Left ventricle myocardium inferior (tissue), 1 donor: Measurements from ENCODE around the gene TMEM181. TPM values are rescaled to one million over a fixed set of nuclear protein-coding genes. Genes with fewer than 3 reads are reported as not detected.
A peak's percentile ranks its signal among the peaks of the same experiment; 100 is the strongest.
"Not testable (repeated sequence)": the region's sequence is repeated elsewhere in the genome, so short reads cannot be mapped to it uniquely, and the experiment has no call there.

ENCODE experiments used
- DNase-seq: peaks from one replicate; pipeline ENCODE4 v3.0.0-alpha.2; 2020
- H3K27ac ChIP-seq: fragments of 200-600 bp; replicated peaks from 2 replicates; pipeline ENCODE4 v1.8.0; 2021
- H3K27me3 ChIP-seq: fragments of 200-600 bp; 2 replicates; pipeline ENCODE4 v1.8.0; 2021; ENCODE audit warnings: low read depth
- H3K36me3 ChIP-seq: fragments of 200-600 bp; 2 replicates; pipeline ENCODE4 v1.8.0; 2021
- H3K4me1 ChIP-seq: fragments of 200-600 bp; 2 replicates; pipeline ENCODE4 v1.8.0; 2021
- H3K4me3 ChIP-seq: fragments of 200-600 bp; 2 replicates; pipeline ENCODE4 v1.8.0; 2021; ENCODE audit warnings: mild to moderate bottlenecking, moderate library complexity
- H3K9me3 ChIP-seq: fragments of 200-600 bp; replicated peaks from 2 replicates; pipeline ENCODE4 v1.8.0; 2021
- intact Hi-C: fragments of 100-400 bp; cut with micrococcal nuclease; formaldehyde crosslinking; loops from one replicate; pipeline ENCODE4 v1.11.0; 2022
- total RNA-seq: library from RNA; stranded (reverse); fragmentation: NEBNext Ultra II Directional; extraction: Animal tissue kit (Norgen Biotek cat#: 25700); gene quantifications from one replicate; pipeline ENCODE4 v1.2.1, GENCODE V29; 2021
- TF ChIP-seq, protein P1 (sequence below): fragments of 200-600 bp; IDR thresholded peaks from 2 replicates; pipeline ENCODE4 v1.8.0; 2021; ENCODE audit warnings: antibody characterized with exemption, mild to moderate bottlenecking, borderline replicate concordance
- donor health status: DM: no; HTN: yes; CAD: no; lungs with severe emphysema.

The TMEM181 gene
- total RNA-seq, 1 donor from 2014 or later: 8.8 TPM

DNA sequence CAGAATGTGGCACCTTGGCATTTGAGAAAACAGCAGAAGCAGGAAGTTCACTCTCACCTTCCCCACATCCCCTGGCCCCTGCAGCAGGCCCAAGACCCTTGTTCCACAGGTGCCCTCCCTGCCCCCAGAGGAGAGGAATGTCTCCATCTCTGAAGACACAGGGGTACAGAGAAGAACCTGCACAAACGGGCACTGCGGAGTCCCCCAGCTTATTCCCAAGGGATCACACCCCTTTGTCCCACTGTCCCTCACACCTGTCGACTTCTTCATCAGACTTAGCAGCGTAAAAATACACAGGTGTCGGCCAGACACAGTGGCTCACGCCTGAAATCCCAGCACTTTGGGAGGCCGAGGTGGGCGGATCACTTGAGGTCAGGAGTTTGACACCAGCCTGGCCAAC is 42.9 kb upstream of the TMEM181 start:
- TF ChIP-seq, protein P1, sequence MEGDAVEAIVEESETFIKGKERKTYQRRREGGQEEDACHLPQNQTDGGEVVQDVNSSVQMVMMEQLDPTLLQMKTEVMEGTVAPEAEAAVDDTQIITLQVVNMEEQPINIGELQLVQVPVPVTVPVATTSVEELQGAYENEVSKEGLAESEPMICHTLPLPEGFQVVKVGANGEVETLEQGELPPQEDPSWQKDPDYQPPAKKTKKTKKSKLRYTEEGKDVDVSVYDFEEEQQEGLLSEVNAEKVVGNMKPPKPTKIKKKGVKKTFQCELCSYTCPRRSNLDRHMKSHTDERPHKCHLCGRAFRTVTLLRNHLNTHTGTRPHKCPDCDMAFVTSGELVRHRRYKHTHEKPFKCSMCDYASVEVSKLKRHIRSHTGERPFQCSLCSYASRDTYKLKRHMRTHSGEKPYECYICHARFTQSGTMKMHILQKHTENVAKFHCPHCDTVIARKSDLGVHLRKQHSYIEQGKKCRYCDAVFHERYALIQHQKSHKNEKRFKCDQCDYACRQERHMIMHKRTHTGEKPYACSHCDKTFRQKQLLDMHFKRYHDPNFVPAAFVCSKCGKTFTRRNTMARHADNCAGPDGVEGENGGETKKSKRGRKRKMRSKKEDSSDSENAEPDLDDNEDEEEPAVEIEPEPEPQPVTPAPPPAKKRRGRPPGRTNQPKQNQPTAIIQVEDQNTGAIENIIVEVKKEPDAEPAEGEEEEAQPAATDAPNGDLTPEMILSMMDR: no peak
- no peak for DNase-seq
- intact Hi-C loops: loop anchor here (10.0 kb wide), 1 partner anchor 88 kb away; no protein-coding TSS in a partner anchor
- Histone ChIP-seq H3K27me3 (peaks cover 64% of the 10 kb centered on the region), H3K36me3 (no peaks in the 10 kb centered on the region), H3K4me3 (no peak overlapping the region), H3K9me3 (no peaks in the 10 kb centered on the region), H3K27ac (no peak overlapping the region), H3K4me1 (peaks cover 12% of the 10 kb centered on the region)

DNA sequence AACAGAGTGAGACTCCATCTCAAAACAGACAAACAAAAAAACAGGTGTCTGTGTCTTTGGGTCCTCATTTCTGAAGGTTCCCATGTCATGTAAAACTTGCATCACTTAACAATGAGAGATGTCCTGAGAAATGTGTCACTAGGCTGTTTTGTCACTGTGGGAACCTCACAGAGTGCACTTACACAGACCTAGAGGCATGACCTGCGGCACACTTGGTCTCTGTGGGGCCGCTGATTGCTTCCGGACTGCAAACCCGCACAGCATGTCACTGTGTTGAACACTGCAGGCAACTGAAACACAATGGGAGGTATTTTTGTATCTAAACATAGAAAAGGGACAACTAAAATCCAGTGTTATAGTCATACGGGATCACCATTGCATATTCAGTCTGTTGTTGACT is 42.3 kb upstream of the TMEM181 start:
- TF ChIP-seq, protein P1: no peak
- no peak overlapping the region for H3K27ac ChIP-seq
- no peak for DNase-seq
- H3K4me1 ChIP-seq: peaks cover 12% of the 10 kb centered on the region
- peaks cover 65% of the 10 kb centered on the region for H3K27me3 ChIP-seq
- no peak overlapping the region for H3K4me3 ChIP-seq
- H3K9me3 ChIP-seq: no peaks in the 10 kb centered on the region
- H3K36me3 ChIP-seq: no peaks in the 10 kb centered on the region
- intact Hi-C loops: loop anchor here (10.0 kb wide), 1 partner anchor 87 kb away; no protein-coding TSS in a partner anchor

DNA sequence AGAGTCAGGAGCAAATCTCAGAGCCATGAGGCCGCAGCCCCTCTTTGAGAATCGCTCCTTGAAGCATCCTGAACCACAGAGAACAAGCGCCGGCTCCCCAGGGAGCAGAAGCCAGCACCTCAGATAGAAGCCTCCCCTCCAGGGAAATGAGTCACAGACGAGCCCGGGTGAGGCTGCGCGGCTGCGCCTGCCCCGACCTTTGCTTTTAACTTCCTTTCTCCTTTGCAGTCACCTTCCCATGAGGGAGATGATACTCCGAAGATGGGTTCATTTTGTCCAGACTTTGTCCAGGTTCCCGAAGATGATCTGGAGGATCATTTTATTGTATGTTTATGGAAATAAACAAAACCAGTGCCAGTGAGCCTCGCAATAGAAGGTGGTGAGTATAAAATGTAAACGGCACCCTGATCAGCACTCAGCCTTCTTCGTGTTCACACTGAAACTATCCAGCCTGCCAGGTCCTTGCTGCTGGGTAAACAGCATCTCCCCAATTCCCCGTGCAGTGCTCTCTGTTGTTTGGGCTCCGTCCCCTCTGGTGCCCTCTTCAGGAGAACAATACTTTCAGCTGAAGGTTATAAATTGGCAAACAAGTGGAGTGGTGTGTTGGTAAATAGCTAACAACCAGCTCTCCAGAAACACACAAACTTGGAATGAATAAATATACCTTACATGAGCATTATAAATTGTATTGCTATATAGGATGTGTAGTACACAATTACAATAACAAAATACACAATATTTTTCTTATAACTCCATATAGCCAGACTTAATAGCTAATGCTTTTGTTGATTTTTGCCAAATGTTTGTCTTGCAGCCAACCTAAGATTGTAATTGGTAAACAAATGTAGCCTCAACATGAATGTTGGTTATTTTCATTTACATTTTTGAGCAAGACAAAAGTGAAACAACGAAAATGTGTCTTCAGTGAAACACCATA is 41.4 kb upstream of the TMEM181 start:
- Histone ChIP-seq H3K9me3 (no peaks in the 10 kb centered on the region), H3K4me1 (peaks cover 12% of the 10 kb centered on the region), H3K4me3 (peak overlapping the region; percentile 35), H3K27ac (no peak overlapping the region), H3K27me3 (peaks cover 74% of the 10 kb centered on the region), H3K36me3 (no peaks in the 10 kb centered on the region)
- intact Hi-C loops: loop anchor here (10.0 kb wide), 1 partner anchor 86 kb away; no protein-coding TSS in a partner anchor
- DNase-seq: peak; percentile 30
- TF ChIP-seq, protein P1: peak; percentile 62

DNA sequence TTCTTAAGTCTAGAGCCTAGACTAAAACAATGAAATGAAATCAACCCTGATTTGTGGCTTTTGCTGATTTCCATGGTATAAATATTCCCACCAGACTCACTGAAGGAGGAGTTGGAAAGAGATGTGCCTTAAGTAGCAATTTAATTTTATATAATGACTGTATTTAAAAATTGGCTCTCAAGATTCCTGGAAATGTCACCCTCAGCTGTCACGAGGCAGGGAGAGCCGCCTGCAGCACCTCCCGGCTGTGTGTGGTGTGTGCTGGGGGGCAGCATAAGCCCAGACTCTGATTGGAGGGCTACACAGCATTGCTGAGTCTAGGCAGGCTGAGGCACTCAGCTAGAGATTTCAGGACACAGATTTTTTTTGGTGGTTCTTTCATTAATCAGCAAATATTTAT is 40.6 kb upstream of the TMEM181 start:
- TF ChIP-seq, protein P1: no peak
- H3K36me3 ChIP-seq: no peaks in the 10 kb centered on the region
- H3K4me3 ChIP-seq: no peak overlapping the region
- DNase-seq: no peak
- peaks cover 83% of the 10 kb centered on the region for H3K27me3 ChIP-seq
- H3K4me1 ChIP-seq: peaks cover 12% of the 10 kb centered on the region
- no peak overlapping the region for H3K27ac ChIP-seq
- H3K9me3 ChIP-seq: no peaks in the 10 kb centered on the region
- intact Hi-C loops: loop anchor here (10.0 kb wide), 1 partner anchor 86 kb away; no protein-coding TSS in a partner anchor

DNA sequence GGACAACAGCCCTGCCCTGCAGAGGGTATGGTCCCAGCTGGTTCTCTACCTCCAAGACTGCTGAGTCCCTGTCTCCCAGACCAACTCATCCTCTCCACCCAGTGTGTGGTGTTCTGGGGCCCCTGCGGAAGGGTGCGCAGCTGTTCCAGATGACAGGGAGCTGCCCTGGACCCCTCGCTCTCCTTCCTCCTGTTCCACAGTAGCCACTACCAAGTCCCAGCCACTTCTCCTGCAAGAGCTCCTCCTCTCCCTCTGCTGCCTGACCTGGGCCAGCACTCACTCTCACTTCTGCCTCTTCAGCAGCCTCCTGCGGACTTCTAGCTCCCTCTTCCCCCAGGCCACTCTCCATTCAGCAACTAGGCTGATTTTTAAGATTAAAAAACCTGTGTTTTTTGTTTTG is 40.1 kb upstream of the TMEM181 start:
- intact Hi-C loops: loop anchor here (10.0 kb wide), 1 partner anchor 85 kb away; no protein-coding TSS in a partner anchor
- H3K27ac ChIP-seq: no peak overlapping the region
- no peaks in the 10 kb centered on the region for H3K9me3 ChIP-seq

DNA sequence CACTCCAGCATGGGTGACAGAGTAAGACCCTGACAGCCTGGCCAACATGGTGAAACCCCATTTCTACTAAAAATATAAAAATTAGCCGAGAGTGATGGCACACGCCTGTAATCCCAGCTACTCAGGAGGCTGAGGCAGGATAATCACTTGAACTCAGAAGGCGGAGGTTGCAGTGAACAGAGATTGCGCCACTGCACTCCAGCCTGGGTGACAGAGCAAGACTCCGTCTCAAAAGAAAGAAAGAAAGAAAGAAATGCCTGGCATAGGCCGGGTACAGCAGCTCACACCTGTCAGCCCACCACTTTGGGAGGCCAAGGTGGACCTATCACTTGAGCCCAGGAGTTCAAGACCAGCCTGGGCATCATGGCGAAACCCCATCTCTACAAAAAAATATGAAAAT is 38.9 kb upstream of the TMEM181 start:
- H3K27ac ChIP-seq, H3K36me3 ChIP-seq, DNase-seq, H3K4me3 ChIP-seq, intact Hi-C loops, H3K9me3 ChIP-seq: not testable (repeated sequence)
- Histone ChIP-seq H3K4me1 (peaks cover 12% of the 10 kb centered on the region), H3K27me3 (peaks cover 94% of the 10 kb centered on the region)

More for the DNA sequence above, 40.1 kb upstream of the TMEM181 start:
- no peaks in the 10 kb centered on the region for H3K36me3 ChIP-seq
- H3K4me3 ChIP-seq: no peak overlapping the region
- H3K4me1 ChIP-seq: peaks cover 12% of the 10 kb centered on the region
- H3K27me3 ChIP-seq: peaks cover 87% of the 10 kb centered on the region
- TF ChIP-seq, protein P1: no peak
- DNase-seq: no peak
